DND-41 (cell line): ENCODE data around the gene CTIF.
A peak's percentile ranks its signal among the peaks of the same experiment; 100 is the strongest.

ENCODE experiments used
- ATAC-seq: fragments of 200-7000 bp; cut with Tn5 transposase; 3 replicates; pipeline ENCODE4 v1.9.1; 2021; ENCODE audit warnings: low read depth; ENCODE audit not compliant: insufficient read depth
- DNase-seq: peaks from one replicate; pipeline ENCODE4 v3.0.0-alpha.2; 2020
- H2AFZ ChIP-seq: 2 replicates; pipeline ENCODE4 v1.6.0; 2012; ENCODE audit warnings: low read depth, low read length
- H3K27ac ChIP-seq: 2 replicates; pipeline ENCODE4 v1.5.1; 2012; ENCODE audit warnings: low read length, inconsistent platforms
- H3K27me3 ChIP-seq: fragments of 200-600 bp; sonication (generic); 2 replicates; pipeline ENCODE4 v1.6.0; 2012; ENCODE audit warnings: low read length, mild to moderate bottlenecking, inconsistent platforms; ENCODE audit not compliant: insufficient read depth, poor library complexity
- H3K36me3 ChIP-seq: 2 replicates; pipeline ENCODE4 v1.5.1; 2012; ENCODE audit warnings: low read length, inconsistent platforms; ENCODE audit not compliant: insufficient read depth
- H3K4me1 ChIP-seq: 2 replicates; pipeline ENCODE4 v1.5.1; 2012; ENCODE audit warnings: mild to moderate bottlenecking, low read length; ENCODE audit not compliant: insufficient read depth
- H3K4me2 ChIP-seq: 2 replicates; pipeline ENCODE4 v1.6.0; 2012; ENCODE audit warnings: mild to moderate bottlenecking, moderate library complexity, low read length, inconsistent platforms; ENCODE audit not compliant: insufficient read depth
- H3K4me3 ChIP-seq, 2 experiments: fragments of 200-600 bp in 1 of 2; shearing (Covaris generic) in 1 of 2; 2 replicates each; pipeline ENCODE4 v1.5.1; 2012 to 2016; ENCODE audit warnings: inconsistent platforms in 2 of 2, low read length in 2 of 2, mild to moderate bottlenecking in 2 of 2, low read depth in 1 of 2, moderate library complexity in 1 of 2
- H3K79me2 ChIP-seq: 2 replicates; pipeline ENCODE4 v1.6.0; 2012; ENCODE audit warnings: low read length, inconsistent platforms; ENCODE audit not compliant: insufficient read depth
- H3K9ac ChIP-seq: 2 replicates; pipeline ENCODE4 v1.6.0; 2012; ENCODE audit warnings: low read depth, mild to moderate bottlenecking, inconsistent platforms, low read length, moderate library complexity
- H3K9me3 ChIP-seq: 2 replicates; pipeline ENCODE4 v1.5.1; 2012; ENCODE audit warnings: low read length, moderate library complexity, mild to moderate bottlenecking, inconsistent platforms; ENCODE audit not compliant: insufficient read depth, severe bottlenecking
- H4K20me1 ChIP-seq: 2 replicates; pipeline ENCODE4 v1.6.0; 2012; ENCODE audit warnings: low read length; ENCODE audit not compliant: insufficient read depth
- CTCF ChIP-seq: IDR thresholded peaks from 2 replicates; pipeline ENCODE4 v1.5.1; 2012; ENCODE audit warnings: borderline replicate concordance, low read length, moderate library complexity, mild to moderate bottlenecking; ENCODE audit not compliant: poor library complexity, severe bottlenecking; ENCODE audit errors: extremely low read depth
- EZH2 ChIP-seq: IDR thresholded peaks from 3 replicates; pipeline ENCODE4 v1.6.1; 2012; ENCODE audit warnings: borderline replicate concordance, low read depth, mild to moderate bottlenecking, moderate library complexity, low read length, inconsistent platforms; ENCODE audit not compliant: severe bottlenecking

Gene CTIF

DNA sequence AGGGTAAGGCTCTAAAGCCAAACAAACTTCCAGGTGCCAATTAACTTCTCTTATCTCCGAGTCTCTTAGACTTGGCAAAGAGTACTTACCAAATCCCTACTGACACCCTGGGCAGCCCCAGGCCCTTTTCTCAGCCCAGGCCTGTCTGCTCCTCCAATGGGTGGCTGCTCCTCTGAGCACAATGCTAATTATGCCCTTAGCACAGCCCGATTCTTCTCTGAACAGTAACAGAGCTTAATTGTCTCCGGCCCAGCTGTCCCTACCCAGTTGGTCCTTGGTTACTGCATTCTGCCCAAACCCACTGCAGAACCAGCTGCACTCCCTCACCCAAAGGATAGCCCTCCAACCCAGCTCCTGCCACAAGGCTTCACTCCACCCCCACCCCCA lies 301.7 kb downstream of the CTIF start:
- TF ChIP-seq EZH2 (no peak), CTCF (no peak)
- H4K20me1 ChIP-seq = no peaks in the 10 kb centered on the region
- no peaks in the 10 kb centered on the region for H3K79me2 ChIP-seq
- DNase-seq = no peak
- no peak overlapping the region for H3K4me3 ChIP-seq
- no peak for ATAC-seq
- no peaks in the 10 kb centered on the region for H3K27me3 ChIP-seq
- H2AFZ ChIP-seq = no peak overlapping the region
- H3K4me2 ChIP-seq = no peak overlapping the region
- H3K9ac ChIP-seq = no peak overlapping the region
- peaks cover 32% of the 10 kb centered on the region for H3K4me1 ChIP-seq
- H3K27ac ChIP-seq = no peak overlapping the region
- no peaks in the 10 kb centered on the region for H3K36me3 ChIP-seq
- H3K9me3 ChIP-seq = no peaks in the 10 kb centered on the region

DNA sequence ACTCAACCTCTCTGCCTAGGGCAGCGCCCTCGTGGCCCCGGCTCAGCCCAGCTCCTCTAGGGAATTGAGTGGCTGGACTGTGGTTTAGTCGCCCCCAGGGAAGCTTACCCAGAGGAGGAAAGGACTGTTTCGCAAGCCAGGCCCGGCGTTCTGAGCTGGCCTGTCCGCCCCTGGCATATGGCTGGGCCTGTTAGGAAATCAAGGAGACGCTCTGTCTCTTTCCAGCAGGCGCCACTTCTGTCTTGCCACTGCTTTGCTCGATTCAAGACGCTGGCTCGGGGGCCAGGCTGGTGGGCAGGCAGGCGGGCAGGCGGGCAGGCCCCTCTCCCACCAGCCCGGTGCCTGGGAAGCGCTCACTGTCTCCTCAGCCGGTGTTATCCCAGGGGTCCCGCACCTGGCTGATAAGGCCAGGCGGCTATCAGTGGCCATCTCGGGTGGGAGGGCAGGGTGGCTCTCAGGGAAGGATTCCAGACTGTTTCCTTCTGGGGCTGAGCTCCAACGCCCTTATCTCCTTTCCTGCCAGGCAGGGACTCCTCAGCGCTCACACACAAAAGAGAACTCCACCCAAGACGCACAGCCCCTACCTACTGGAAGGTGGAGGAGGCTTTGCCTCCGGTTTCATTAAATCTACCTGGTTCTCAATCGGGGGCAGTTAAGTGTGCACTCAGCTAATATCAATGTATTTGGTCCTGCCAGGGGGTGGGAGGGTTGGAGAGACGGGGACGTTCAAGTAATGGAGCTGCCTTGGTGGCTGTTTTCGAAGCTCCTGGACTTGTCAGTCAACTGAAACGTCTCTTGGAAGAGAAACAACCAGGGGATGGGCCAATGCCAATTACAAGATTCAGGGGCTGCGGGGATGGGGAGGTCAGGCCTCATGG lies 302.8 kb downstream of the CTIF start:
- no peak for DNase-seq
- ATAC-seq = no peak
- peaks cover 32% of the 10 kb centered on the region for H3K4me1 ChIP-seq
- H3K9ac ChIP-seq = no peak overlapping the region; the same call in 1 of the 2 replicates
- TF ChIP-seq CTCF (no peak), EZH2 (no peak)
- H3K27ac ChIP-seq = peak overlapping the region; percentile 83
- H2AFZ ChIP-seq = no peak overlapping the region
- no peaks in the 10 kb centered on the region for H3K27me3 ChIP-seq
- no peak overlapping the region; the same call in 1 of the 2 replicates for H3K4me2 ChIP-seq
- H3K79me2 ChIP-seq = no peaks in the 10 kb centered on the region
- no peaks in the 10 kb centered on the region for H4K20me1 ChIP-seq
- no peaks in the 10 kb centered on the region for H3K9me3 ChIP-seq
- H3K4me3 ChIP-seq = no peak overlapping the region
- no peaks in the 10 kb centered on the region for H3K36me3 ChIP-seq

GRCh38 chr18:48842259-48843061 lies 303.6 kb downstream of the CTIF start:
- no peak overlapping the region for H3K4me3 ChIP-seq
- no peaks in the 10 kb centered on the region for H3K27me3 ChIP-seq
- DNase-seq (peak; percentile 51), ATAC-seq (peak; percentile 84)
- H3K36me3 ChIP-seq = no peaks in the 10 kb centered on the region
- no peaks in the 10 kb centered on the region for H3K9me3 ChIP-seq
- no peak overlapping the region; the same call in 1 of the 2 replicates for H2AFZ ChIP-seq
- peak overlapping the region; percentile 83 for H3K27ac ChIP-seq
- no peaks in the 10 kb centered on the region for H3K79me2 ChIP-seq
- TF ChIP-seq CTCF = no peak
- no peaks in the 10 kb centered on the region for H4K20me1 ChIP-seq
- peak overlapping the region; percentile 26; the same call in 1 of the 2 replicates for H3K4me2 ChIP-seq
- H3K4me1 ChIP-seq = peaks cover 32% of the 10 kb centered on the region
- H3K9ac ChIP-seq = peak overlapping the region; percentile 34
